ENCODE results near the gene PURB.
"Not testable (repeated sequence)": the region's sequence is repeated elsewhere in the genome, so short reads cannot be mapped to it uniquely, and the experiment has no call there.

Gene PURB

DNA sequence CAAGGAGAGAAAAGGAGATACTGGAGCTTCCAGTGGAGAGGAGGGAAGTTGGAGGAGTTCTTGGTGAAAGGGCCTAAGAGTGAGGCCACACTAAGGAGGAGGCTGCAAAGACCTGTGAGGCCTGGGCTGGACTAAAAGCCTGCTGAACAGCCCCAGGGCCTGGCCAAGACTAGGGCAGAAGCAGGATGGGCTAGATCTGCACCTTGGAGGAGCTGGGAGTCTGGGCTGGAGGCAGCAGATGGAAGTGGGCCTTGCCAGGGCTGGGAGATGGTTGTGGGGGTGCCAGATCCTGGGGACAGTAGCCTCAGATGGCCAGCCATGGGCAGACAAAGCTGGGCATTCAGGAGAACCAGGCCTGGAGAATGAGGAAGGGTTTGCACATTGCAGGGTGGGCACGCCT, 6.5 kb upstream of the PURB start:
- DNase-seq (ENCODE audit: low read depth) = no peak

DNA sequence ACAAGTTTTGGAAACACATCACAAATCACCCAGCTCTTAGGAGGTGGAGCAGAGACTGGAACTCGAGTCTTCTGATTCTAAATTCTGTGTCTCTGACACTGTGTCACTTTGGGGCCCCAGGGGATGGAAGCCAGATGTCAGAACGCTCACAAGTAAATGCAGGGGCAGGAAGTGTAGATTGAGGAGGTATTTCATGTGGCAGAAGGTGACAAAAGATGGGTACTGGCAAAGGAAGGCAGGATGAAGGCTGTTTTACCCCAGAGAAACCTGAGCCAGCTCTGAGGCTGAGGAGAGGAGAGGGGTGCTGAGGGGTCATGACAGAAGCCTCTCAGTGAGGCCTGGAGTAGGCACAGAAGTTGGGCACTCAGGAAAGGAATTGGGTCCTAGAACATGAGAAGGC, 6.0 kb upstream of the PURB start:
- no peak for DNase-seq (ENCODE audit: low read depth)

DNA sequence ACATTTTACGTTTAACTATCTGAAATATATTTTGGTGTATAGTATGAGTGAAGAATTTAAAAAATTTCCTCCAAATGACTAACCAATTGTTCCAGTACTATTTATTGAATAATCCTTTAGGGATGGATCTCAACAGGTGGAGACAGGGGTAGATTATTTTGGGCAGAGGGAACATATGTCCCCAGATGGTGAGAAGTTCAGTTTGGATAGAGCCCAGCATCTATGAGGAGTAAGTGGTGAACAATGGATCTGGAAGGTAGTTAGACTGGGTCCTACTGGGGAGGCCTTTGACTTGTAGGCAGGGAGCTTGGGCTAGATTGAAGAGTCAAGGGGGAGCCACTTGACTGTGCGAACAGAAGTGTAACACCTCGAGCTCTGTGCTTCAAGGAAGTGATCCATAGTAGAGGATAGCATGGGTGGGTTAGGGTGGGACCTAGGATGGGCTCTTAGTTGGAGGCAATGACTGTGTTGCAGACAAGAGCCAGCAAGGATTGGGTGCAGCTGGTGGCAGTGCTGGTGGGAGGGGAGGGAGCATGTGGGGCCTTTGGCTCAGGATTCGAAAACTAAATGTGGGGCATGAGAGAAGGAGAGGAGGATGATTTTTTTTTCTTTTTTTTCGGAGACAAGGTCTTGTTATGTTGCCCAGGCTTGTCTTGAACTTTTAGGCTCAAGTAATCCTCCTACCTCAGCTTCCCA, 3.9 kb upstream of the PURB start:
- no peak for DNase-seq (ENCODE audit: low read depth)

GRCh38 chr7:44887293-44887692, 2.0 kb upstream of the PURB start:
- DNase-seq (ENCODE audit: low read depth) = no peak

DNA sequence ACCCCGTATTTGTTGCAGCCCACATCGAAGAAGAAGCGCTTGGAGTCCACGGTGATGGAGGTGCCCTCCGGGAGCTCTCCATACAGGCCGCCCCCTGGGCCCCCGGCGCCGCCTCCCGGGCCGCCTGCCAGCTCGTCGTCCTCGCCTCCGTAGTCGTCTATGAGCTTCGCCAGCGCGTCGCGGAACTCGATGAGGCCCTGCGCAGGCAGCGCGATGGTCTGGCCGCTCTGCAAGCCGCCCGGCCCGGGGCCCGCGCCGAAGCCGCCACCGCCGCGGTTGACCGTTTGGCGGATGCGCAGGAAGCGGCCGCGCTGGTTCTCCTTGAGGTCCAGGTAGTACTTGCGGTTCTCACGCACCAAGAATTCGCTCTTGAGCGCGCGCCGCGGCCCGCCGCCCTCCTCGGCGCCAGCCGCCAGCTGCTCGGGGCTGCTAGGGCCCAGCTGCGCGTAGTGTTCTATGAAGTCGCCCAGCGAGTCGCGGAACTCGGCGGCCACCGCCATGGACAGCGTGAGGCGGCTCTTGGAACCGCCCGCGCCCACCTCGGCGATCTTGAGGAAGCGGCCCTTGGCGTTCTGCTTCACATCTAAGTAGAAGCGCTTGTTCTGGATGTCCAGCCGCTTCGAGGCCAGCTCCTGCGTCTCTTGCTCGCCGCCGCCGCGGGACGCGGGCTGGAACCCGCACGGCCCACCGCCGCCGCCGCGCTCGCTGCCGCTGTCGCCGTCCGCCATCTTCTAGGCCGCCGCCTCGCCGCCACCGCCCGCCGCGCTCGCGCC, 523 bp downstream of the PURB start:
- DNase-seq (ENCODE audit: low read depth) = no peak

- no peak for DNase-seq (ENCODE audit: low read depth)
Observed at GRCh38 chr7:44883961-44884620, 1.2 kb downstream of the PURB start.

- DNase-seq (ENCODE audit: low read depth) = no peak
Observed at GRCh38 chr7:44882899-44883298, 2.4 kb downstream of the PURB start.

DNA sequence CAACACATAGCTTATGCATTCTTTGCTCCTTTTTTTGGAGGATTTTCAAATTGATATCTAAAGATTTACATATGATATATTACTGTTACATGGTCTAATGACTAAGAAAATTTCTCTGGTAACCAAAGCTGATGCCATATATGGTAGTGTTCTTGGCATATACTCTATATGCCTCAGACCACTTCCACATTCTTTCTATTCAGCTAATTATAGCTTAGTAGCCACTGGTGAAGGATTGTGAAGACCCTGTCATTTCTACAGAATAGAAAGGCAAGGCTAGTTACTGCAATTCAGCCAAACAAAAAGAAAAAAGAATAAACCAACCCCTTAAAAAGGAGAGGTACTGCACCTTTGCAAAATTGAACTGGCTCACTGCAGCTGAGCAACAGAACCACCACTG, 3.7 kb downstream of the PURB start:
- DNase-seq (ENCODE audit: low read depth) = no peak

DNA sequence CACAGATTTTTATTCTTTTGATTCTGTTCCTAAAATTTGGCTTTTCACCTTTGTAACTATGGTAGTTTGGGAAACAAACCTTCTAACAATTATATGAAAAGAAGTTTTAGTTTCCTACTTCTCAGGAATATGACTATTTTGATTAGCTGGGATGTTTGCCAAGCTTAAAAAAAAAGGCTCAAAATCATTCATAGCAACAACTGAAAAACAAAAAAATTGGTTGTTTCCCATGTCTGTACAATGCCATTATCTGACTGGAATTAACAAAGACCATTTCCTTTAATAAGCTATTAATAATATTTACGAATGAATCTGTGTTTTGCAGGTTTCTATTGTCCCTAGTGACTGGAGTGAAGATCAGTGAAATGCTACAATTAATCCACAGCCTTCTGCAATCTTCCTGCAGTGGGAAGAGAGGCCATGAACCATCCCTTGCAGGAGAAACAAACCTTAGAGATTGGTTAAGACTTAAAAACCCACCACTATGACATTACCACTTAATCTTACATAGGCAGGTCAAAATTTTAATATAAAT, 4.2 kb downstream of the PURB start:
- no peak for DNase-seq (ENCODE audit: low read depth)

GRCh38 chr7:44880317-44881018, 4.9 kb downstream of the PURB start:
- no peak for DNase-seq (ENCODE audit: low read depth)

DNA sequence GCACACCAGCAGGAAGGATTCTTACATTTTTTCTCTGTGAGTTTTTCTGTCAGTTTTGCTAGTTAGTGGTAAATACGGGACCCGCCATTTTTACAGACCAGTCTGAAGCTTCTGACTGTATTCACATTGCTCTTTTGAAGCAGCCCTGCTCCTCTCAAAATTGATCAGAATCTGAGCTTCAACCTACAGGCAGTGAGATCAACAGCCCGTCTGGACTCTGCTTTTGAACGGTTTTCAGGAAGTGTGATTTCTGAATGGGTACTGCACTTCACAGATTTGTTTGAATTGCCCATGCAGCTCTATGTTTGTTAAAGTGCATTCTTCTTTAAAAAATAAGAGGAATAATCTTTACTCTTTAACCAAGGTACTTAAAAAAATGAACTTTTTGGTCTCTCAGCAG, 8.9 kb downstream of the PURB start:
- no peak for DNase-seq (ENCODE audit: low read depth)

GRCh38 chr7:44875241-44875640, 10.1 kb downstream of the PURB start:
- DNase-seq (ENCODE audit: low read depth) = no peak

GRCh38 chr7:44872787-44873186, 12.5 kb downstream of the PURB start:
- no peak for DNase-seq (ENCODE audit: low read depth)

- DNase-seq (ENCODE audit: low read depth) = not testable (repeated sequence)
Observed at GRCh38 chr7:44871918-44872317, 13.4 kb downstream of the PURB start.

DNA sequence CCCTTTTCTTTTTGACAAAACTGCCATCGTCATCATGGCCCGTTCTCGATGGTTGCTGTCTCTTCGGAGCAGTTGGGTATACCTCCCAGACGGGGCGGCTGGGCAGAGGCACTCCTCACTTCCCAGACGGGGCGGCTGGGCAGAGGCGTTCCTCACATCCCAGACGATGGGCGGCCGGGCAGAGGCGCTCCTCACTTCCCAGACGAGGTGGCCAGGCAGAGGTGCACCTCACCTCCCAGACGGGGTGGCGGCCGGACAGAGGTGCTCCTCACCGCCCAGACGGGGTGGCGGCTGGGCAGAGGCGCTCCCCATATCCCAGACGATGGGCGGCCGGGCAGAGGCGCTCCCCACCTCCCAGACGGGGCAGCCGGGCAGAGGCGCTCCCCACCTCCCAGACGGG, 14.6 kb downstream of the PURB start:
- not testable (repeated sequence) for DNase-seq (ENCODE audit: low read depth)

DNA sequence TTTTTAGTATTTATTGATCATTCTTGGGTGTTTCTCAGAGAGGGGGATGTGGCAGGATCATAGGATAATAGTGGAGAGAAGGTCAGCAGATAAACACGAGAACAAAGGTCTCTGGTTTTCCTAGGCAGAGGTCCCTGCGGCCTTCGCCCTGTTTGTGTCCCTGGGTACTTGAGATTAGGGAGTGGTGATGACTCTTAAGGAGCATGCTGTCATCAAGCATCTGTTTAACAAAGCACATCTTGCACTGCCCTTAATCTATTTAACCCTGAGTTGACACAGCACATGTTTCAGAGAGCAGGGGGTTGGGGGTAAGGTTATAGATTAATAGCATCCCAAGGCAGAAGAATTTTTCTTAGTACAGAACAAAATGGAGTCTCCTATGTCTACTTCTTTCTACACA, 15.0 kb downstream of the PURB start:
- DNase-seq (ENCODE audit: low read depth) = not testable (repeated sequence)

DNA sequence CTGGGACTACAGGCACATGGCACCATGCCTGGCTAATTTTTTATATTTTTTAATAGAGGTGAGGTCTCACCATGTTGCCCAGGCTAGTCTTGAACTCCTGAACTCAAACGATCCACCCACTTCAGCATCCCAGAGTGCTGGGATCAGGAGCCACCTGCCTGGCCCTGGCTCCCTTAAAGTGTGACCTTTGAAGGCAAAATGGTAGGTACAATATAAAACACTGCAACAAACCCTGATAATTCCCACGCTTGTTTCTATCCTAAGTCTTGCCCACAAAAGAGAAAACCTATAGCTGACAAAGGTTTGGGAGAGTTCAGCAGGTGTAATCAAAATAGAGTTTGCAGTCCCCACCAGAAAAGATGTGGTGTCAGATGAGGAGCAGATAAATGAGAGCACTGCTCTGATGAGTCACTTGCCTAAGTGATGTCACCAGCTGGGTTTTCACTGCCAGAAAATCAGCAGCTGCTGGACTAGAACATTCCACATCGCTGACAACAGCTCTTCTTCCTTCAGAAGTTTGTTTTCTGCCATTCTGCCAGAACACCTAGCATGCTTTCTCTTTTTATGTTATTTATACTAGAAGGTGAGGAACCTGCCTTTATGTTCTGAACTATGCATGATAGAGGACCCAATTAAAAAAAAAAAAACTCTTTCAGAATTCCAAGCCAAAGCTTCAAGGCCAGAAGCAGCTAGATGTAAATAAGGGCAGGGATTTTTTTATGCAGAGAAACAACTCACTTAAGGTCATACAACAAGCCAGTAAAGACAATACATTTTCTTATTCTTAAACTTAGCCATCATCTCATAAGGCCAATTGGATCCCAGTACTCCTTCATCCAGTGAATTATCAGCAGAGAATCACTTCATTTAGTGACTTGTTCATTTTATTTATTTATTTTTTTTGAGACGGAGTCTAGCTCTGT, 18.0 kb downstream of the PURB start:
- peak; percentile 76 for DNase-seq (ENCODE audit: low read depth)

- not testable (repeated sequence) for DNase-seq (ENCODE audit: low read depth)
Observed at GRCh38 chr7:44861949-44862348, 23.4 kb downstream of the PURB start.

GRCh38 chr7:44858161-44858560, 27.2 kb downstream of the PURB start:
- no peak for DNase-seq (ENCODE audit: low read depth)

GRCh38 chr7:44854644-44855364, 30.5 kb downstream of the PURB start:
- DNase-seq (ENCODE audit: low read depth) = no peak

GRCh38 chr7:44853391-44853790, 31.9 kb downstream of the PURB start:
- no peak for DNase-seq (ENCODE audit: low read depth)
